ENCODE data around the gene CHST4.
"Not testable (repeated sequence)": the region's sequence is repeated elsewhere in the genome, so short reads cannot be mapped to it uniquely, and the experiment has no call there.

The CHST4 gene

GRCh38 chr16:71524566-71525553, 1.4 kb upstream of the CHST4 start:
- DNase-seq: no peak

GRCh38 chr16:71528257-71528656, 2.0 kb downstream of the CHST4 start:
- DNase-seq: no peak

DNA sequence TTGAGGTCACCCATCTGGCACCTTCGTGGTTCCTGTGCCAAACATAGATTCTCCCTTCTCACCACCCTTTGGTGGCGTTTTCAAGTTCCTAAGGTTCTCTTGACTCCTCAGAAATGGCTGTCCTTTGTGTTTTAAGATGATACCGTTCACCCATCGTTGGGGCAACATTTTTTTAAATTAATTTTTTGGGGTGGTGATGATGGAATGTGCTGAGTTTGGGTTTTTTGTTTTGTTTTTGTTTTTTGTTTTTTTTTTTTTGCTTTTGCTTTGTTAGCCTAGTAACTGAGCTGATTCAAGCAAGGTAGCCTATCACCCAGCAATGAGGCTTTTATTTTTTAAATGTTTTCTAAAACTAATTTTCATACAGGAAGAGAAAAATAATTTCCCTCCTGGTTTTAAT, 2.6 kb downstream of the CHST4 start:
- DNase-seq: no peak

DNA sequence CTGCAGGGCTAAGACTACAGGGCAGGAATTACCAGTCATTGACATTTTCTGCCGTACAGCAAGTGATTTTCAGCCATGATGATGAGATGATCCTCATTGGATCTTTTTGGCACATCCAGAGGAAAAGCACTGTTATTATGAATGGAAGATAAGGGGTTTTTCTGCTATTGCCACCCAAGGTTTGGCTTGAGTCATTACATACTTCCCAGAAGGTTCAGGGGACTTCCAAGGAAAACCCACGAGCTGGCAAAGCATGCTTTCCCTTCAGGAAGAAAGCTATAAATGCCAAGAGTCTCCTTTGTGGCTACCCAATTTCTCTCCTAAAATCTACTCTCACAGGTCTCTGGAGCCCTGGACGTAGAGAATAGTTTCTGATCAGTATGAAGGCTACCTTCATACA, 6.1 kb downstream of the CHST4 start:
- DNase-seq: no peak

GRCh38 chr16:71536752-71537499, 10.7 kb downstream of the CHST4 start:
- DNase-seq: no peak

- peak; percentile 37 for DNase-seq
Measured at GRCh38 chr16:71537643-71538042, 11.4 kb downstream of the CHST4 start.

- peak; percentile 68 for DNase-seq
Measured at GRCh38 chr16:71542377-71542776, 16.2 kb downstream of the CHST4 start.

- no peak for DNase-seq
Measured at GRCh38 chr16:71547168-71547567, 20.9 kb downstream of the CHST4 start.

- peak; percentile 40 for DNase-seq
Measured at GRCh38 chr16:71552698-71553503, 26.7 kb downstream of the CHST4 start.

DNA sequence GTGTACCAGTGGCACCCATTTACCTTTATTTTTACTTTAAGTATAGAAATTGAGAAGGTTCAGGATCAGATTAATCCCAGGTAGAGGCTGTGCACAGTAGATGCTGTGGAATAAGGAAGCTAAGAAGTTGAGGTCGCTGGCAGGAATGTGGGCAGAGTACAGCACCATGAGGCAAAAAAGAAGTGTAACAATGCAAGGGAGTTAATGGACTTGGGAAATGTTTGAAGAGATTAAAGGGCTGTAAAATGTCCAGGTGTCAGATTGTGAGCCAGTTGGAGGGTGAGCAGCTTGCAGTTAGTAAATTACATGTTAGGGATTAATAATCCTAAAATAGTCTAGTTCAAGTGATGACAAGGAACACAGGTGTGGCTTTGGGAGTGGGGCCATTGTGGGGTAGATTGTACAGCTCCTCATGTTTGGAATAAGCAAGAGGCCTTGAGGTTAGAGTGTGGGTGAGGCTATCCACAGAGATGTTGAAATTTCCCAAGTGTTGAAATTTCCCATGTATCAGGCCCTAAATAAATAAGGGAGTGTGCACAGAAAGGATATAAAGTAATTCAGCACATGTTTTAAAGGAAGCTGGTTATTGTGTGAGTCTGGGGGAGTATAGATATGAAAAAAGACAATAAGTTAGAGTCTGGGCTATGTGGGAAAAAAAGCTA, 29.1 kb downstream of the CHST4 start:
- peak; percentile 48 for DNase-seq

GRCh38 chr16:71557299-71557698, 31.1 kb downstream of the CHST4 start:
- no peak for DNase-seq

DNA sequence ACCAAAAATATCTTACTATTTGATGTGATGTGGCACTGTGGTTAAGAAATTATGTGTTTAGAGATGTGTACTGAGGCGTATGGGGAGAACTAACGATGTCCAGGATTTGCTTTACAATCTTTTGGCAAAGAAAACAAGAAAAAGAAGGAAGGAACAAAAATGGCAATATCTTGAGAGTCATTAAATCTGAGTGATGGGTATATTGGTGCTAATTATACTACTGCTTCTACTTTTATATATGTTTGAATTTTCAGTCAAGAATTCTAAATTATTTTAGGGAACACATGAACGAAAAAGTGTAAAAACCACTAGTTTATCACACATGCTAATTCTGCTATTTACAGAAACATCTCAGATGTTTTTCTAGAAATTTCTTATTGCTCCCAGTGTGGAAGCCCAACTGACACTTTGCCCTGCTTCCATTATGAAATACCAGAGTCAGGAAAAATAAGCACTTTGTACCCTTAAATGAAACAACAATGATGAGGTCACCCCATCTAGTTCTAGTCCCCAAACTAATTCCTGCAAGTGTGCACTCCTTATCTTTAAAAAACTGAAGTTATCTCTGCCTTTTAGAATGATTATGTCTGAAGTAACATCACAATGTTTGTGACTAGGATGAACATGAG, 31.8 kb downstream of the CHST4 start:
- no peak for DNase-seq

DNA sequence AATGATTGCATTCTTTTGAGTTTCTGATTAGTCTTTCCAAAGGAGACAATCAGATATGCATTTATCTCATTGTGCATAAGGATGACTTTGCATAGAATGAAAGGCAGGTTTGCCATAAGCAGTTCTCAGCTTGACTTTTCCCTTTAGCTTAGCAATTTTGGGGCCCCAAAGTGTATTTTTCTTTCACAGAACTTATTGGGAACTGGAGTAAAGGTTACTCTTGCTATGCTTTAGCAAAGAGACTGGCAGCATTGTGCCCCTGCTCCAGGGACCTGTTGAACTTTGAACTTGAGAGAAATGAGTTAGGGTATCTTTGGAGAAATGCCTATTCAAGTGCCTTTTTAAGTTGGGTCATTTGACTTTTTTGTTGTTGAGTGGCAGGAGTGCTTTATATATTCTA, 33.6 kb downstream of the CHST4 start:
- no peak for DNase-seq

GRCh38 chr16:71561886-71562285, 35.7 kb downstream of the CHST4 start:
- not testable (repeated sequence) for DNase-seq

DNA sequence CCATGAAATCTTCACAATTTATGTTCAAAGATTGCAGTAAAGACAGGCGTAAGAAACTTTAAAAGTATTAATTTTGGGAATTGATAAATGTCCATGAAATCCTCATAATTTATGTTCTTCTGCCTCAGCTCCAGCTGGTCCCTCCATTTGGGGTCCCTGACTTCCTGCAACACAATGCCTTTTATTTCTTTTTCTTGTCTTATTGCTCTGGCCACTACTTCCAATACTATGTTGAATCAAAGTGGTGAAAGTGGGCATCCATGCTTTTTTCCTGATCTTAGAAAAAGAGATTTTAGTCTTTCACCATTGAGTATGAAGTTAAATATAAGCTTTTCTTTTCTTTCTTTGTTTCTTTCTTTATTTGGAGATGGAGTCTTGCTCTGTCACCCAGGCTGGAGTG, 36.3 kb downstream of the CHST4 start:
- DNase-seq: no peak

DNA sequence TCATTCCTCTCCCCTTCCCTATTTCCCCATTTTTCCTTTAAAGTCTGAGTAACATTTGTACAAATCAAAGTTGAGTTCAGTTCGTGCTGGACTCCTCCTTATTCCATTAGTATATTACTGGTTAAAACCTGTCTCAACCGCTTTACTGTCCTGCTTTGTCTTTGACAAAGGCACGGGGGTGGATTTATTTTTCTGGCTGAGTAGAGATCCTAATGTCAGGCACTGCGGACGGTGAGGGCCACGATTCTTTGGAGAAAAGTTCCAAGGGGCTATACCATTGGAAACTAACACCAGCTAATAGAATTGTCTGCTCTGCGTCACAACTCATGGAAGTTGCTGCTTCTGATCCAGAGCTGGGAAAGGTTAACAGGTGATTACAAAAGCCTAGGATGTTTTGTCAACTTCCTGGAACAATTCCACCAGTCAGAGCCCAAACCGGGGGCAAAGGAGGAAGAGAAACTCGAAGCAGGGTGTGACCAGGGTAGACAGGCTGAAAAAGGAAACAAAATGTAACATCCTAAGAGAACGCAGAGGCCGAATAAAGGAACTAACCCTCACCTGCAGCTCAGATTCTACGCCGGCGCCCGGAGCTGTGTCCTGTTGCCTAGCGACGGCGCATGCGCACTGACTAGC, 38.2 kb downstream of the CHST4 start:
- DNase-seq: peak; percentile 72

GRCh38 chr16:71565812-71566700, 39.8 kb downstream of the CHST4 start:
- peak; percentile 35 for DNase-seq

- DNase-seq: no peak
Measured at GRCh38 chr16:71567931-71568330, 41.7 kb downstream of the CHST4 start.

DNA sequence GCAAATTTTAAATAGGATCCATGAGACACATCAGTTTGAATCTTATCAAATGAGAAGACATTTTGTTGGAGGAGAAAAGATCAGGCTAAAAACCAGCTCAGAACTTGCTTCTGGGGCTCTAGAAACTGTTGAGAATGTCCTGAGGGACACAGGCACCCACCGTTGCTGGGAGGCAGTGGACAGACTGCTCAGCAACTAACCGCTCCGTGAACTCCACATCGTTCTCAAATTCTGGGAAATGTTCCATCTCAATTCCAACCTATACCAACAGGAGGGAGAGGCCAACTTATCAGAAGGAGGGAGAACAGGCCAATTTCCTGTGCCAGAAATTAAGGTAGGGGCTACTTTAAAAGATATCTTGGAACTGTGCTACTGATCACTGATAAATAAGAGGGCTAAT, 42.3 kb downstream of the CHST4 start:
- DNase-seq: no peak

- no peak for DNase-seq
Measured at GRCh38 chr16:71569621-71570020, 43.4 kb downstream of the CHST4 start.
